Keratinocyte (primary cell): ENCODE results near the gene ZFYVE28. TPM values are rescaled to one million over a fixed set of nuclear protein-coding genes. Genes with fewer than 3 reads are reported as not detected.

Experiments used
- DNase-seq: peaks from one replicate; pipeline ENCODE4 v3.0.0-alpha.2; 2011; ENCODE audit warnings: low read depth, missing footprints, low spot score
- FAIRE-seq: peaks from 2 replicates; lab custom pipeline; 2011; peaks lifted over from hg19 to GRCh38; lab: Jason Lieb, UNC
- H2AFZ ChIP-seq: 2 replicates; pipeline ENCODE4 v1.6.0; 2012; ENCODE audit warnings: low read length, control low read depth, inconsistent platforms; ENCODE audit not compliant: control insufficient read depth
- H3K27ac ChIP-seq: 2 replicates; pipeline ENCODE4 v1.5.1; 2011; ENCODE audit warnings: low read length; ENCODE audit not compliant: control insufficient read depth, insufficient read depth
- H3K27me3 ChIP-seq: 3 replicates; pipeline ENCODE4 v1.6.0; 2011; ENCODE audit warnings: low read length; ENCODE audit not compliant: control insufficient read depth, insufficient read depth; ENCODE audit errors: extremely low read depth
- H3K36me3 ChIP-seq, 2 experiments: 2 replicates in 1 of 2; 3 replicates in 1 of 2; pipeline ENCODE4 v1.5.1; 2011; ENCODE audit warnings: low read length in 2 of 2, mild to moderate bottlenecking in 1 of 2; ENCODE audit not compliant: control insufficient read depth in 2 of 2, insufficient read depth in 2 of 2; ENCODE audit errors: extremely low read depth in 1 of 2
- H3K4me1 ChIP-seq: 3 replicates; pipeline ENCODE4 v1.5.1; 2011; ENCODE audit warnings: low read length; ENCODE audit not compliant: control insufficient read depth, insufficient read depth; ENCODE audit errors: extremely low read depth
- H3K4me2 ChIP-seq: 3 replicates; pipeline ENCODE4 v1.6.0; 2011; ENCODE audit warnings: low read depth, low read length; ENCODE audit not compliant: control insufficient read depth, insufficient read depth; ENCODE audit errors: extremely low read depth
- H3K4me3 ChIP-seq, 3 experiments: fragments of 200-600 bp in 1 of 3; sonication (generic) in 1 of 3; 2 replicates in 2 of 3; 3 replicates in 1 of 3; pipeline ENCODE4 v1.5.1; 2011 to 2016; ENCODE audit warnings: low read length in 3 of 3, mild to moderate bottlenecking in 3 of 3, control low read depth in 2 of 3, inconsistent platforms in 1 of 3, low read depth in 1 of 3, mixed read lengths in 1 of 3, mixed run types in 1 of 3, moderate library complexity in 1 of 3; ENCODE audit not compliant: control insufficient read depth in 2 of 3, insufficient read depth in 2 of 3; ENCODE audit errors: extremely low read depth in 1 of 3
- H3K79me2 ChIP-seq: 2 replicates; pipeline ENCODE4 v1.6.0; 2012; ENCODE audit warnings: low read length; ENCODE audit not compliant: control insufficient read depth, insufficient read depth
- H3K9ac ChIP-seq: 3 replicates; pipeline ENCODE4 v1.6.0; 2011; ENCODE audit warnings: low read length; ENCODE audit not compliant: control insufficient read depth, insufficient read depth; ENCODE audit errors: extremely low read depth
- H3K9me1 ChIP-seq: 3 replicates; pipeline ENCODE4 v1.6.0; 2011; ENCODE audit warnings: low read length; ENCODE audit not compliant: control insufficient read depth, insufficient read depth; ENCODE audit errors: extremely low read depth
- H3K9me3 ChIP-seq: 2 replicates; pipeline ENCODE4 v1.5.1; 2012; ENCODE audit warnings: low read depth, low read length; ENCODE audit not compliant: control insufficient read depth
- H4K20me1 ChIP-seq: 3 replicates; pipeline ENCODE4 v1.6.0; 2011; ENCODE audit warnings: low read length; ENCODE audit not compliant: control insufficient read depth, insufficient read depth; ENCODE audit errors: extremely low read depth
- EZH2 ChIP-seq: IDR thresholded peaks from one replicate; pipeline ENCODE4 v1.6.1; 2012; ENCODE audit warnings: inconsistent platforms, mild to moderate bottlenecking, low read length, moderate library complexity
- dilution Hi-C: fragments of 300-500 bp; cut with MboI; formaldehyde crosslinking; loops from one replicate; pipeline ENCODE4 v1.7.0; 2020; ENCODE audit warnings: low sequenced_read_pairs; ENCODE audit not compliant: extremely low pct_ligation_motif_present
- polyA plus RNA-seq, 5 experiments: library from polyadenylated mRNA; depleted of rRNA in 3 of 5; stranded (reverse) in 3 of 5; stranded (forward) in 1 of 5; unstranded in 1 of 5; fragments of >200 nt; gene quantifications; 1 replicate in 1 of 5; 2 replicates in 3 of 5; 3 replicates in 1 of 5; pipeline versions ENCODE4 v1.2.1 to v1.2.3, GENCODE V29; 2011 to 2012; ENCODE audit warnings: missing spikeins in 2 of 5, low read depth in 1 of 5, low replicate concordance in 1 of 5
- TF ChIP-seq, protein P1 (sequence below), 3 experiments: IDR thresholded peaks in 1 of 3; conservative IDR thresholded peaks in 1 of 3; optimal IDR thresholded peaks in 1 of 3; 2 replicates in 2 of 3; 3 replicates in 1 of 3; pipeline versions ENCODE3 to v1.5.1; 2011; ENCODE audit warnings: low read length in 3 of 3, mild to moderate bottlenecking in 3 of 3, moderate library complexity in 2 of 3, control low read depth in 1 of 3, inconsistent platforms in 1 of 3; ENCODE audit not compliant: insufficient read depth in 2 of 3; ENCODE audit errors: extremely low read depth in 1 of 3

The ZFYVE28 gene
- polyA plus RNA-seq, 1 donor (not counting 4 experiments of a cell fraction or from before 2014, with no cell fraction given), result 0.33 TPM

DNA sequence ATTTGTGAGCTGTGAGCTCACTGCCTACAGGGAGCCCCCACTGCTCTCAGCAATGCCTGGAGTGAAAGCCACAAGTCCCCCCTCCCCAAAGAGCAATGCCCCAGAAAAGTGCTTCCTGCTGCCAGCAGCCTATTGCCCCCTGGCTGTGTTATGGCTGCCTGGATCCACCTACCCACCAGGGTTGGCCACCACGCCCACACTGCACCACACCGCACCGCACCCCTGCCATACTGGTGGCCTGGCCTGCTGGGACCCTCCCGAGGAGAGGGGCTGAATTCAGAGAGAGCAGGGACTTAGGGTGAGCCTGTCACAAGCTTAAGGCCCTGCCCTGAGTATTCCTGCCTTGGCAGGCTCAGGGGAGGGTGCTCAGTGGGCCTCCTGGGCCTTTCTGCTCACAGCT is 4.6 kb upstream of the ZFYVE28 start:
- Histone ChIP-seq H3K9me1 (no peaks in the 10 kb centered on the region), H3K4me1 (peaks cover 3% of the 10 kb centered on the region), H3K4me2 (no peak overlapping the region), H3K27ac (no peak overlapping the region), H3K9me3 (no peaks in the 10 kb centered on the region), H4K20me1 (no peaks in the 10 kb centered on the region), H3K9ac (no peak overlapping the region), H3K36me3 (no peaks in the 10 kb centered on the region), H3K27me3 (peaks cover 40% of the 10 kb centered on the region), H3K79me2 (no peaks in the 10 kb centered on the region), H2AFZ (no peak overlapping the region), H3K4me3 (no peak overlapping the region)
- TF ChIP-seq EZH2, result no peak
- TF ChIP-seq, protein P1, sequence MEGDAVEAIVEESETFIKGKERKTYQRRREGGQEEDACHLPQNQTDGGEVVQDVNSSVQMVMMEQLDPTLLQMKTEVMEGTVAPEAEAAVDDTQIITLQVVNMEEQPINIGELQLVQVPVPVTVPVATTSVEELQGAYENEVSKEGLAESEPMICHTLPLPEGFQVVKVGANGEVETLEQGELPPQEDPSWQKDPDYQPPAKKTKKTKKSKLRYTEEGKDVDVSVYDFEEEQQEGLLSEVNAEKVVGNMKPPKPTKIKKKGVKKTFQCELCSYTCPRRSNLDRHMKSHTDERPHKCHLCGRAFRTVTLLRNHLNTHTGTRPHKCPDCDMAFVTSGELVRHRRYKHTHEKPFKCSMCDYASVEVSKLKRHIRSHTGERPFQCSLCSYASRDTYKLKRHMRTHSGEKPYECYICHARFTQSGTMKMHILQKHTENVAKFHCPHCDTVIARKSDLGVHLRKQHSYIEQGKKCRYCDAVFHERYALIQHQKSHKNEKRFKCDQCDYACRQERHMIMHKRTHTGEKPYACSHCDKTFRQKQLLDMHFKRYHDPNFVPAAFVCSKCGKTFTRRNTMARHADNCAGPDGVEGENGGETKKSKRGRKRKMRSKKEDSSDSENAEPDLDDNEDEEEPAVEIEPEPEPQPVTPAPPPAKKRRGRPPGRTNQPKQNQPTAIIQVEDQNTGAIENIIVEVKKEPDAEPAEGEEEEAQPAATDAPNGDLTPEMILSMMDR (optimal IDR thresholded peaks at IDR 0.05 in 1 of 3, IDR thresholded peaks at IDR 0.05 in 1 of 3, conservative IDR thresholded peaks at IDR 0.05 in 1 of 3; ENCODE audit: extremely low read depth in 1 of 3, insufficient read depth in 2 of 3, low read length in 3 of 3), result no peak
- DNase-seq, result no peak
- dilution Hi-C loops, result no loop called here
- FAIRE-seq, result no peak

DNA sequence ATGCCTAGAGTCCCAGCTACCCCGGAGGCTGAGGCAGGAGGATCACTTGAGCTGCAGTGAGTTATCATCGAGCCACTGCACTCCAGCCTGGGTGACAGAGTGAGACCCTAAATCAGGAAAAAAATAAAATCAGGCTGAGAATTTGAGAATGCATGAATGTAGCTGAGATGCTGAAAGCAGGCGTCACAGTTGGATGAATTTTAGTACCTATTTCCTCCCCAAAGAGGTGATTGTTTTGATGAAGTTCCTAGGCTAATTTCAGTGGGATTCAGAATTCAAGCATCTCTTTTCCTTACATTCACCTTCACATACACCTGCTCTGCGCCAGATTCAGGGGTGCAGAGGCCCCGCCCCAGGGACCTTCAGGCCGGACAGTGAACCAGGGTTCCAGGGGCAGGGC is 3.5 kb upstream of the ZFYVE28 start:
- Histone ChIP-seq H4K20me1 (no peaks in the 10 kb centered on the region), H3K9me3 (no peaks in the 10 kb centered on the region), H2AFZ (no peak overlapping the region), H3K9me1 (no peaks in the 10 kb centered on the region), H3K4me3 (no peak overlapping the region), H3K79me2 (no peaks in the 10 kb centered on the region), H3K9ac (no peak overlapping the region), H3K4me1 (peaks cover 10% of the 10 kb centered on the region), H3K27me3 (peaks cover 49% of the 10 kb centered on the region), H3K4me2 (no peak overlapping the region), H3K36me3 (no peaks in the 10 kb centered on the region), H3K27ac (no peak overlapping the region)
- FAIRE-seq (no peak), DNase-seq (no peak)
- dilution Hi-C loops, result no loop called here
- TF ChIP-seq, protein P1 (optimal IDR thresholded peaks at IDR 0.05 in 1 of 3, IDR thresholded peaks at IDR 0.05 in 1 of 3, conservative IDR thresholded peaks at IDR 0.05 in 1 of 3; ENCODE audit: extremely low read depth in 1 of 3, insufficient read depth in 2 of 3, low read length in 3 of 3), result no peak
- no peak for TF ChIP-seq EZH2
